ENCODE results near the gene TLR7. TPM values are rescaled to one million over a fixed set of nuclear protein-coding genes. Genes with fewer than 3 reads are reported as not detected.

Gene TLR7
- total and polyA plus RNA-seq, 2 of the 13 experiments (the other 11 are each of a cell fraction or from before 2014, with no cell fraction given): not detected

GRCh38 chrX:12843668-12844279, 23.1 kb upstream of the TLR7 start:
- Histone ChIP-seq H2AFZ (ENCODE audit: low read length) (no peak overlapping the region), H3K36me3 (replicated peaks in 1 of 2; ENCODE audit: control insufficient read depth in 1 of 2, insufficient read depth in 2 of 2, low read length in 2 of 2) (no peaks in the 10 kb centered on the region), H3K4me1 (ENCODE audit: insufficient read depth, low read length) (peaks cover 41% of the 10 kb centered on the region), H3K4me2 (ENCODE audit: low read depth, low read length) (peak overlapping the region; percentile 65), H4K20me1 (ENCODE audit: insufficient read depth, low read length) (no peaks in the 10 kb centered on the region), H3K27ac (ENCODE audit: extremely low read length, insufficient read depth, low read length) (peak overlapping the region; percentile 96), H3K9me3 (ENCODE audit: low read length) (no peaks in the 10 kb centered on the region), H3K4me3 (replicated peaks in 1 of 3; ENCODE audit: insufficient read depth in 1 of 3, low read depth in 2 of 3, low read length in 3 of 3) (peak overlapping the region; percentile 33 to 59 (median 55); a peak in 4 of 6 replicates), H3K27me3 (ENCODE audit: control insufficient read depth in 1 of 2, insufficient read depth in 2 of 2, low read length in 2 of 2) (no peaks in the 10 kb centered on the region), H3K79me2 (ENCODE audit: insufficient read depth, low read length) (no peaks in the 10 kb centered on the region), H3K9ac (ENCODE audit: insufficient read depth, low read depth, low read length) (peak overlapping the region; percentile 61)
- ATAC-seq (peak; percentile 96), DNase-seq (ENCODE audit: low spot score) (peak; percentile 95), FAIRE-seq (peak; percentile 88)
- in situ Hi-C loops (cut with HindIII; ENCODE audit: extremely low pct_ligation_motif_present, low pct_unique_long_range_greater_than_20kb): no loop called here
- intact Hi-C loops (cut with micrococcal nuclease; ENCODE audit: unreplicated experiment): no loop called here
- ChIA-PET POLR2A (interaction anchor here (0.9 to 1.3 kb wide), 5 partner anchors 11 to 891 kb away, joined by 3 to 6 read pairs (median 4); partner anchors contain the start of genes OFD1, PRPS2 and TRAPPC2), CTCF (ENCODE audit: low intra/inter-chr PET ratio, low total read pairs) (no interaction called here)
- BruUV-seq (replicated peaks): no TSS peak
- 2% methylated on average over 5 of the region's 6 CpGs for WGBS (ENCODE audit: low lambda C conversion rate)
- TF ChIP-seq BCL6 (CRISPR knock-in tag; IDR thresholded peaks at IDR 0.05) (peak; percentile 64), ARHGAP35 (CRISPR knock-in tag; IDR thresholded peaks at IDR 0.05; ENCODE audit: borderline replicate concordance) (no peak), ZFP36L1 (CRISPR knock-in tag; IDR thresholded peaks at IDR 0.05) (no peak), MYNN (CRISPR knock-in tag; IDR thresholded peaks at IDR 0.05; ENCODE audit: low read depth) (no peak), ZNF768 (CRISPR knock-in tag; IDR thresholded peaks at IDR 0.05) (no peak), REL (CRISPR knock-in tag; conservative IDR thresholded peaks at IDR 0.05) (no peak), REXO4 (CRISPR knock-in tag; IDR thresholded peaks at IDR 0.05; ENCODE audit: borderline replicate concordance) (no peak), ISX (CRISPR knock-in tag; conservative IDR thresholded peaks at IDR 0.05) (no peak), ZNF263 (CRISPR knock-in tag; IDR thresholded peaks at IDR 0.05) (no peak), ATF7-NPFF (CRISPR knock-in tag; IDR thresholded peaks at IDR 0.05; ENCODE audit: low read depth) (no peak), CHCHD3 (CRISPR knock-in tag; IDR thresholded peaks at IDR 0.05) (no peak), ZNF839 (CRISPR knock-in tag; IDR thresholded peaks at IDR 0.05; ENCODE audit: borderline replicate concordance) (no peak), ZNF33A (CRISPR knock-in tag; IDR thresholded peaks at IDR 0.05; ENCODE audit: borderline replicate concordance) (no peak), FOXK1 (CRISPR knock-in tag; IDR thresholded peaks at IDR 0.05; ENCODE audit: borderline replicate concordance, low read depth) (peak; percentile 58; the same call in 1 of the 2 replicates), PAXIP1 (CRISPR knock-in tag; conservative IDR thresholded peaks at IDR 0.05) (peak; percentile 98), ZFP82 (CRISPR knock-in tag; IDR thresholded peaks at IDR 0.05; ENCODE audit: borderline replicate concordance) (no peak), ZNF556 (CRISPR knock-in tag; IDR thresholded peaks at IDR 0.05; ENCODE audit: borderline replicate concordance) (no peak)
- TF ChIP-seq, protein P1, sequence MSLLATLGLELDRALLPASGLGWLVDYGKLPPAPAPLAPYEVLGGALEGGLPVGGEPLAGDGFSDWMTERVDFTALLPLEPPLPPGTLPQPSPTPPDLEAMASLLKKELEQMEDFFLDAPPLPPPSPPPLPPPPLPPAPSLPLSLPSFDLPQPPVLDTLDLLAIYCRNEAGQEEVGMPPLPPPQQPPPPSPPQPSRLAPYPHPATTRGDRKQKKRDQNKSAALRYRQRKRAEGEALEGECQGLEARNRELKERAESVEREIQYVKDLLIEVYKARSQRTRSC (CRISPR knock-in tag; IDR thresholded peaks at IDR 0.05; ENCODE audit: low read depth): no peak
- TF ChIP-seq, protein P2, sequence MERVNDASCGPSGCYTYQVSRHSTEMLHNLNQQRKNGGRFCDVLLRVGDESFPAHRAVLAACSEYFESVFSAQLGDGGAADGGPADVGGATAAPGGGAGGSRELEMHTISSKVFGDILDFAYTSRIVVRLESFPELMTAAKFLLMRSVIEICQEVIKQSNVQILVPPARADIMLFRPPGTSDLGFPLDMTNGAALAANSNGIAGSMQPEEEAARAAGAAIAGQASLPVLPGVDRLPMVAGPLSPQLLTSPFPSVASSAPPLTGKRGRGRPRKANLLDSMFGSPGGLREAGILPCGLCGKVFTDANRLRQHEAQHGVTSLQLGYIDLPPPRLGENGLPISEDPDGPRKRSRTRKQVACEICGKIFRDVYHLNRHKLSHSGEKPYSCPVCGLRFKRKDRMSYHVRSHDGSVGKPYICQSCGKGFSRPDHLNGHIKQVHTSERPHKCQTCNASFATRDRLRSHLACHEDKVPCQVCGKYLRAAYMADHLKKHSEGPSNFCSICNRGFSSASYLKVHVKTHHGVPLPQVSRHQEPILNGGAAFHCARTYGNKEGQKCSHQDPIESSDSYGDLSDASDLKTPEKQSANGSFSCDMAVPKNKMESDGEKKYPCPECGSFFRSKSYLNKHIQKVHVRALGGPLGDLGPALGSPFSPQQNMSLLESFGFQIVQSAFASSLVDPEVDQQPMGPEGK (CRISPR knock-in tag; IDR thresholded peaks at IDR 0.05): peak; percentile 81

All from HepG2 (cell line).